ENCODE results near the gene LDB2. TPM values are rescaled to one million over a fixed set of nuclear protein-coding genes. Genes with fewer than 3 reads are reported as not detected.

LDB2 gene
- total and polyA plus RNA-seq, 2 of the 8 experiments (the other 6 are each of a cell fraction or from before 2014, with no cell fraction given) = 57.0 to 140 TPM

DNA sequence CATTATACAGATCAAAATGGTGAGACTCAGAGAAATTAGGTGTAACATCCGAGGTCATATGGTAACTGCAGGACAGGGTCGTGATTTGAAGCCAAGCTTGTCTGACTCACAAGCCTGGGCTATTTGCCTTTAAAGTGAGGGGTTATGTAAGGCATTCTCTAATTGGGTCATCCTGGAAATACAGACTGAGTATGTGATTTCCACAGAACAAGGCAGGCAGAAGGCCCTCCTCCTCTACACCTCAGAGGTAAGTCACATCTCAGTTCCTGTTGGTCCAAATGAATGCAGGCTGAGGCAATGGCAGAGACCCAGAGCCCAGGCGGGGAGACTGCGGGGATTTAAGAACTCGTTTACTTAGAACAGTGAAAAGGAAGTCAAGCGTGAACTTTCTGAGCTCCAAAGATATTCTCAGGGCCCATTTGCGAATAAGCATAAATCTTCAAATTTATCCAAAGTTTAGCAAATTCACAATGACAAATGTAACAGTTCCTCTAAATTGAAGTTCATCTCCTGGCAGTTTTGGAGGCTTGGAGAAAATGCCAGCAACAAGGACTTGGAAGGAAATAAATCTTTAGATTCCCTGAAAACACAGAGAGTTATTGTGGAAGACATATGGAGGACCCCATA is 153.3 kb downstream of the LDB2 start:
- Histone ChIP-seq H3K9ac (replicated peaks in 1 of 4; ENCODE audit: extremely low read depth in 1 of 4, low read depth in 3 of 4, low read length in 3 of 4) (no peak overlapping the region), H3K27me3 (replicated peaks in 1 of 4; ENCODE audit: control insufficient read depth in 3 of 4, extremely low read depth in 1 of 4, insufficient read depth in 3 of 4, low read length in 3 of 4) (no peaks in the 10 kb centered on the region), H3K14ac (ENCODE audit: insufficient read length) (no peak overlapping the region), H3K4me3 (ENCODE audit: extremely low read depth in 1 of 4, insufficient read depth in 2 of 4, low read depth in 3 of 4, low read length in 4 of 4) (no peak overlapping the region), H3K18ac (ENCODE audit: extremely low read depth, low read length) (no peak overlapping the region), H3K4ac (replicated peaks; ENCODE audit: insufficient read length, low read depth, low read length) (no peak overlapping the region), H2BK20ac (ENCODE audit: low read length) (no peak overlapping the region), H3K79me2 (ENCODE audit: control insufficient read depth in 1 of 2, insufficient read depth in 2 of 2, low read length in 2 of 2) (no peaks in the 10 kb centered on the region), H2BK12ac (ENCODE audit: low read depth, low read length) (no peak overlapping the region), H2BK15ac (ENCODE audit: low read length) (no peak overlapping the region), H4K8ac (ENCODE audit: extremely low read depth, insufficient read depth, low read length) (no peak overlapping the region), H3K23ac (ENCODE audit: insufficient read length) (no peak overlapping the region), H4K91ac (replicated peaks; ENCODE audit: insufficient read length, low read length) (no peak overlapping the region), H3K4me2 (ENCODE audit: insufficient read depth in 1 of 2, low read depth in 2 of 2, low read length in 2 of 2) (no peak overlapping the region), H3K56ac (replicated peaks; ENCODE audit: insufficient read length, low read depth, low read length) (no peak overlapping the region), H2AFZ (ENCODE audit: low read length) (no peak overlapping the region), H3K79me1 (ENCODE audit: low read depth, low read length) (no peaks in the 10 kb centered on the region; the same call in 1 of the 2 replicates), H2BK5ac (ENCODE audit: low read depth, low read length) (no peak overlapping the region), H3K27ac (ENCODE audit: low read depth, low read length) (no peak overlapping the region), H2BK120ac (replicated peaks; ENCODE audit: low read depth, low read length) (no peak overlapping the region), H2AK5ac (ENCODE audit: low read depth, low read length) (no peak overlapping the region), H3K36me3 (ENCODE audit: control insufficient read depth in 2 of 4, insufficient read depth in 4 of 4, low read length in 3 of 4) (peaks cover 0 to under 1% (median 0%) of the 10 kb centered on the region in 4 experiments; a peak in 1 of 8 replicates), H3K9me3 (ENCODE audit: insufficient read depth in 2 of 2, low read depth in 1 of 2, low read length in 1 of 2) (no peaks in the 10 kb centered on the region), H4K20me1 (replicated peaks in 1 of 2; ENCODE audit: control insufficient read depth in 1 of 2, insufficient read depth in 2 of 2, low read length in 2 of 2) (no peaks in the 10 kb centered on the region), H4K5ac (ENCODE audit: insufficient read length, low read depth, low read length) (no peak overlapping the region), H3K23me2 (ENCODE audit: low read depth, low read length) (no peaks in the 10 kb centered on the region), H3K4me1 (replicated peaks in 1 of 4; ENCODE audit: control insufficient read depth in 3 of 4, insufficient read depth in 4 of 4, low read length in 3 of 4) (no peaks in the 10 kb centered on the region)
- ChIA-PET POLR2A (ENCODE audit: partially characterized antibody) (interaction anchor here (1.1 kb wide), 1 partner anchor 74 kb away, joined by 3 read pairs; no protein-coding TSS in a partner anchor), CTCF (ENCODE audit: partially characterized antibody) (interaction anchor here (0.9 to 1.2 kb wide), 4 partner anchors 9 to 579 kb away, joined by 3 to 4 read pairs (median 3); no protein-coding TSS in a partner anchor)
- no peak for FAIRE-seq
- WGBS, 2 experiments (ENCODE audit: extremely low coverage in 1 of 2, insufficient coverage in 1 of 2, insufficient read length in 1 of 2, insufficient replicate concordance in 2 of 2, low coverage in 1 of 2, low lambda C conversion rate in 2 of 2, missing lambda C conversion rate in 1 of 2) = 96% methylated on average over 7 of the region's 7 CpGs; no CpG with 5 or more reads in 1 of the 2 experiments
- DNase-seq (ENCODE audit: low read depth in 1 of 2, low spot score in 2 of 2) = no peak
- TF ChIP-seq, protein P1, sequence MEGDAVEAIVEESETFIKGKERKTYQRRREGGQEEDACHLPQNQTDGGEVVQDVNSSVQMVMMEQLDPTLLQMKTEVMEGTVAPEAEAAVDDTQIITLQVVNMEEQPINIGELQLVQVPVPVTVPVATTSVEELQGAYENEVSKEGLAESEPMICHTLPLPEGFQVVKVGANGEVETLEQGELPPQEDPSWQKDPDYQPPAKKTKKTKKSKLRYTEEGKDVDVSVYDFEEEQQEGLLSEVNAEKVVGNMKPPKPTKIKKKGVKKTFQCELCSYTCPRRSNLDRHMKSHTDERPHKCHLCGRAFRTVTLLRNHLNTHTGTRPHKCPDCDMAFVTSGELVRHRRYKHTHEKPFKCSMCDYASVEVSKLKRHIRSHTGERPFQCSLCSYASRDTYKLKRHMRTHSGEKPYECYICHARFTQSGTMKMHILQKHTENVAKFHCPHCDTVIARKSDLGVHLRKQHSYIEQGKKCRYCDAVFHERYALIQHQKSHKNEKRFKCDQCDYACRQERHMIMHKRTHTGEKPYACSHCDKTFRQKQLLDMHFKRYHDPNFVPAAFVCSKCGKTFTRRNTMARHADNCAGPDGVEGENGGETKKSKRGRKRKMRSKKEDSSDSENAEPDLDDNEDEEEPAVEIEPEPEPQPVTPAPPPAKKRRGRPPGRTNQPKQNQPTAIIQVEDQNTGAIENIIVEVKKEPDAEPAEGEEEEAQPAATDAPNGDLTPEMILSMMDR (IDR thresholded peaks at IDR 0.05; ENCODE audit: control extremely low read depth in 1 of 3, insufficient read depth in 1 of 3, low read depth in 1 of 3, low read length in 3 of 3) = no peak
- no peak for TF ChIP-seq POLR2A (IDR thresholded peaks at IDR 0.05; ENCODE audit: control extremely low read depth in 1 of 2, low read depth in 2 of 2, low read length in 2 of 2)
- TF ChIP-seq POU5F1 (IDR thresholded peaks at IDR 0.05; ENCODE audit: low read depth, low read length) = no peak
- no peak for TF ChIP-seq KDM4A (IDR thresholded peaks at IDR 0.05; ENCODE audit: low read depth, low read length, severe bottlenecking)
- no peak for TF ChIP-seq YY1 (IDR thresholded peaks at IDR 0.05; ENCODE audit: low read depth, low read length)
- TF ChIP-seq EP300 (IDR thresholded peaks at IDR 0.05; ENCODE audit: borderline replicate concordance in 1 of 2, low read depth in 2 of 2, low read length in 2 of 2) = no peak
- no peak for TF ChIP-seq SIX5 (IDR thresholded peaks at IDR 0.05; ENCODE audit: low read depth, low read length)
- no peak for TF ChIP-seq ASH2L (IDR thresholded peaks at IDR 0.05; ENCODE audit: low read length)
- no peak for TF ChIP-seq HDAC6 (IDR thresholded peaks at IDR 0.05; ENCODE audit: low read depth, low read length)
- no peak for TF ChIP-seq MAFK (IDR thresholded peaks at IDR 0.05; ENCODE audit: low read depth, low read length)
- no peak for TF ChIP-seq SP1 (IDR thresholded peaks at IDR 0.05; ENCODE audit: low read depth, low read length)

Data from H1 (cell line).